Tibial nerve (tissue), 4 donors: ENCODE measurements around the gene CTSA. TPM values are rescaled to one million over a fixed set of nuclear protein-coding genes. Genes with fewer than 3 reads are reported as not detected.

Experiments
- DNase-seq, 2 donors: peaks; one replicate each; pipeline ENCODE4 v3.0.0-alpha.2; 2019; ENCODE audit warnings: low spot score in 2 of 2
- H3K27ac ChIP-seq, 4 donors: fragments of 200-600 bp; sonication (generic) in 3 of 4; one replicate each; pipeline ENCODE4 v1.5.1; 2017 to 2019; ENCODE audit warnings: mild to moderate bottlenecking in 1 of 4
- H3K27me3 ChIP-seq, 2 donors: fragments of 200-600 bp; sonication (generic) in 1 of 2; one replicate each; pipeline versions ENCODE4 v1.5.1 to v1.6.0; 2017 to 2019
- H3K36me3 ChIP-seq, 3 donors: fragments of 200-600 bp; sonication (generic); one replicate each; pipeline ENCODE4 v1.5.1; 2018 to 2019
- H3K4me1 ChIP-seq, 4 donors: fragments of 200-600 bp; sonication (generic) in 3 of 4; one replicate each; pipeline ENCODE4 v1.5.1; 2017 to 2019
- H3K4me3 ChIP-seq, 4 donors: fragments of 200-600 bp; sonication (generic) in 3 of 4; one replicate each; pipeline ENCODE4 v1.5.1; 2017 to 2019; ENCODE audit warnings: mild to moderate bottlenecking in 1 of 4, moderate library complexity in 1 of 4
- H3K9me3 ChIP-seq, 4 donors: fragments of 200-600 bp; sonication (generic) in 3 of 4; one replicate each; pipeline ENCODE4 v1.5.1; 2017 to 2019
- CTCF ChIP-seq, 5 experiments: fragments of 200-600 bp in 3 of 5; fragments of 450-650 bp in 2 of 5; sonication (generic) in 3 of 5; IDR thresholded peaks; one replicate each; pipeline ENCODE4 v1.5.1; 2016 to 2019; ENCODE audit warnings: antibody characterized with exemption in 5 of 5, mild to moderate bottlenecking in 3 of 5, moderate library complexity in 2 of 5
- EP300 ChIP-seq, 2 donors: sonication (generic); formaldehyde crosslinking; IDR thresholded peaks; one replicate each; pipeline ENCODE4 v1.6.1; 2017; ENCODE audit warnings: antibody characterized with exemption in 2 of 2, mild to moderate bottlenecking in 1 of 2
- POLR2A ChIP-seq, 2 donors: fragments of 450-650 bp; IDR thresholded peaks; one replicate each; pipeline ENCODE4 v1.6.1; 2017; ENCODE audit warnings: antibody characterized with exemption in 2 of 2, mild to moderate bottlenecking in 2 of 2, moderate library complexity in 2 of 2
- WGBS, 2 donors: methylation state at CpG; one replicate each; pipeline ENCODE4 v1.1.5; 2018; 5-methylcytosine and 5-hydroxymethylcytosine counted together
- total RNA-seq, 4 donors: library from RNA; depleted of rRNA; stranded (reverse); fragments of >200 nt; gene quantifications; one replicate each; pipeline ENCODE4 v1.1.0, GENCODE V29; 2016

The CTSA gene
- total RNA-seq, 4 donors from 2014 or later, result 50.4 to 87.3 (median 71.7) TPM

GRCh38 chr20:45902199-45902701 lies 11.1 kb downstream of the CTSA start:
- peaks cover 0 to 92% (median 0%) of the 10 kb centered on the region in 3 donors for H3K36me3 ChIP-seq
- no peak overlapping the region for H3K4me3 ChIP-seq
- H3K27ac ChIP-seq, result no peak overlapping the region
- 82 to 85% methylated on average over 14 of the region's 14 CpGs for WGBS, 2 donors
- H3K4me1 ChIP-seq, result no peaks in the 10 kb centered on the region
- no peaks in the 10 kb centered on the region for H3K9me3 ChIP-seq
- no peak for TF ChIP-seq CTCF (IDR thresholded peaks at IDR 0.05)
- no peak for TF ChIP-seq POLR2A (IDR thresholded peaks at IDR 0.05)
- no peak for TF ChIP-seq EP300 (IDR thresholded peaks at IDR 0.05)
- H3K27me3 ChIP-seq, result no peaks in the 10 kb centered on the region
- no peak for DNase-seq

GRCh38 chr20:45904583-45905504 lies 13.7 kb downstream of the CTSA start:
- Histone ChIP-seq H3K4me3 (no peak overlapping the region), H3K27ac (no peak overlapping the region), H3K9me3 (no peaks in the 10 kb centered on the region), H3K4me1 (peaks cover 0 to 1% (median 0%) of the 10 kb centered on the region in 4 donors), H3K27me3 (no peaks in the 10 kb centered on the region), H3K36me3 (peaks cover 0 to 80% (median 0%) of the 10 kb centered on the region in 3 donors)
- TF ChIP-seq EP300 (IDR thresholded peaks at IDR 0.05) (no peak), POLR2A (IDR thresholded peaks at IDR 0.05) (no peak), CTCF (IDR thresholded peaks at IDR 0.05) (no peak)
- WGBS, 2 donors, result 82 to 84% methylated on average over 15 to 16 of the region's 16 CpGs
- no peak for DNase-seq

- peaks cover 0 to 9% (median 0%) of the 10 kb centered on the region in 4 donors for H3K4me1 ChIP-seq
- DNase-seq, result no peak
- no peaks in the 10 kb centered on the region for H3K9me3 ChIP-seq
- H3K4me3 ChIP-seq, result no peak overlapping the region
- WGBS, 2 donors, result 87 to 88% methylated on average over 8 of the region's 8 CpGs
- peaks cover 0 to 74% (median 0%) of the 10 kb centered on the region in 3 donors for H3K36me3 ChIP-seq
- no peak overlapping the region for H3K27ac ChIP-seq
- H3K27me3 ChIP-seq, result no peaks in the 10 kb centered on the region
- TF ChIP-seq CTCF (IDR thresholded peaks at IDR 0.05) (no peak), EP300 (IDR thresholded peaks at IDR 0.05) (no peak), POLR2A (IDR thresholded peaks at IDR 0.05) (no peak)
Measured at GRCh38 chr20:45905505-45906079, 14.5 kb downstream of the CTSA start.

- TF ChIP-seq CTCF (IDR thresholded peaks at IDR 0.05), result no peak
- TF ChIP-seq POLR2A (IDR thresholded peaks at IDR 0.05), result no peak
- TF ChIP-seq EP300 (IDR thresholded peaks at IDR 0.05), result no peak
Measured at GRCh38 chr20:45907219-45907948, 16.2 kb downstream of the CTSA start.

More at GRCh38 chr20:45907219-45907948, 16.2 kb downstream of the CTSA start:
- H3K9me3 ChIP-seq, result no peaks in the 10 kb centered on the region
- H3K4me1 ChIP-seq, result peaks cover 0 to 24% (median 7%) of the 10 kb centered on the region in 4 donors
- H3K36me3 ChIP-seq, result peaks cover 0 to 56% (median 0%) of the 10 kb centered on the region in 3 donors
- DNase-seq, result no peak
- H3K4me3 ChIP-seq, result no peak overlapping the region
- no peaks in the 10 kb centered on the region for H3K27me3 ChIP-seq
- H3K27ac ChIP-seq, result no peak overlapping the region
- WGBS, 2 donors, result 96 to 97% methylated on average over 17 of the region's 17 CpGs
